SK-N-SH (cell line): ENCODE measurements around the gene UGDH.

Experiments
- EZH2phosphoT487 ChIP-seq: fragments of 200-600 bp; sonication (generic); IDR thresholded peaks from 2 replicates; pipeline ENCODE4 v1.6.1; 2017; ENCODE audit warnings: low read depth, mixed run types, mild to moderate bottlenecking, antibody characterized with exemption, moderate library complexity, borderline replicate concordance
- POLR2AphosphoS5 ChIP-seq: IDR thresholded peaks from 2 replicates; pipeline ENCODE4 v1.6.1; 2012; ENCODE audit warnings: low read depth, low read length
- TEAD4 ChIP-seq: IDR thresholded peaks from 2 replicates; pipeline ENCODE4 v1.4.0; 2012; ENCODE audit warnings: mild to moderate bottlenecking, borderline replicate concordance; ENCODE audit not compliant: insufficient read depth
- TF ChIP-seq, protein P1 (sequence below): fragments of 200-600 bp; sonication (generic); IDR thresholded peaks from 2 replicates; pipeline ENCODE4 v1.6.1; 2017; ENCODE audit warnings: antibody characterized with exemption, mild to moderate bottlenecking, moderate library complexity

DNA sequence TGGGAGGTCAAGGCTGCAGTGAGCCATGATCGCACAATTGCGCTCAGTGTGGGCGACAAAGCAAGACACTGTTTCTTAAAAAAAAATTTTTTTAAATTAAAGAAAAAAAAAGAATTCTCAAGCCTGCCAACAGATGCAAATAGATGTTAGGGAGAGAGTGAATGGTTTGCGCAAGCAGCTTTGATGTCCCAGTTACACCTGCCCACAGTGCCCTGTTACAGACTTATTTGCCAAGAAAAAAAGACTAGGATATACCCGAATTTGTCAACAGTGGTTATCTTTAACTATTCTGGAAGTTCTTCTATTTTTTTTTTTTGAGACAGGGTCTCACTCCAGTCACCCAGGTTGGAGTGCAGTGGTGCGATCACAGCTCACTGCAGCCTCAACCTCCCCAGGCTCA is 44.3 kb upstream of the UGDH start:
- no peak for TF ChIP-seq POLR2AphosphoS5
- TF ChIP-seq, protein P1, sequence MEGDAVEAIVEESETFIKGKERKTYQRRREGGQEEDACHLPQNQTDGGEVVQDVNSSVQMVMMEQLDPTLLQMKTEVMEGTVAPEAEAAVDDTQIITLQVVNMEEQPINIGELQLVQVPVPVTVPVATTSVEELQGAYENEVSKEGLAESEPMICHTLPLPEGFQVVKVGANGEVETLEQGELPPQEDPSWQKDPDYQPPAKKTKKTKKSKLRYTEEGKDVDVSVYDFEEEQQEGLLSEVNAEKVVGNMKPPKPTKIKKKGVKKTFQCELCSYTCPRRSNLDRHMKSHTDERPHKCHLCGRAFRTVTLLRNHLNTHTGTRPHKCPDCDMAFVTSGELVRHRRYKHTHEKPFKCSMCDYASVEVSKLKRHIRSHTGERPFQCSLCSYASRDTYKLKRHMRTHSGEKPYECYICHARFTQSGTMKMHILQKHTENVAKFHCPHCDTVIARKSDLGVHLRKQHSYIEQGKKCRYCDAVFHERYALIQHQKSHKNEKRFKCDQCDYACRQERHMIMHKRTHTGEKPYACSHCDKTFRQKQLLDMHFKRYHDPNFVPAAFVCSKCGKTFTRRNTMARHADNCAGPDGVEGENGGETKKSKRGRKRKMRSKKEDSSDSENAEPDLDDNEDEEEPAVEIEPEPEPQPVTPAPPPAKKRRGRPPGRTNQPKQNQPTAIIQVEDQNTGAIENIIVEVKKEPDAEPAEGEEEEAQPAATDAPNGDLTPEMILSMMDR, result no peak
- no peak for TF ChIP-seq EZH2phosphoT487
- no peak for TF ChIP-seq TEAD4
